Vagina (tissue), 2 donors: Measurements from ENCODE around the gene FDPS.

Experiments used
- POLR2A ChIP-seq, 2 donors: fragments of 450-650 bp; IDR thresholded peaks; one replicate each; pipeline ENCODE4 v1.6.1; 2017; ENCODE audit warnings: antibody characterized with exemption in 2 of 2, mild to moderate bottlenecking in 2 of 2, moderate library complexity in 2 of 2
- POLR2AphosphoS5 ChIP-seq, 2 donors: sonication (generic); formaldehyde crosslinking; IDR thresholded peaks; one replicate each; pipeline ENCODE4 v1.9.0; 2017; ENCODE audit warnings: antibody characterized with exemption in 2 of 2, mild to moderate bottlenecking in 2 of 2, low read depth in 1 of 2; ENCODE audit not compliant: insufficient read depth in 1 of 2
- TF ChIP-seq, protein P1 (sequence below), 3 experiments: fragments of 450-650 bp in 2 of 3; fragments of 200-600 bp in 1 of 3; sonication (generic) in 1 of 3; IDR thresholded peaks; one replicate each; pipeline ENCODE4 v1.5.1; 2017 to 2019; ENCODE audit warnings: antibody characterized with exemption in 3 of 3, mild to moderate bottlenecking in 2 of 3, moderate library complexity in 2 of 3

- TF ChIP-seq, protein P1, sequence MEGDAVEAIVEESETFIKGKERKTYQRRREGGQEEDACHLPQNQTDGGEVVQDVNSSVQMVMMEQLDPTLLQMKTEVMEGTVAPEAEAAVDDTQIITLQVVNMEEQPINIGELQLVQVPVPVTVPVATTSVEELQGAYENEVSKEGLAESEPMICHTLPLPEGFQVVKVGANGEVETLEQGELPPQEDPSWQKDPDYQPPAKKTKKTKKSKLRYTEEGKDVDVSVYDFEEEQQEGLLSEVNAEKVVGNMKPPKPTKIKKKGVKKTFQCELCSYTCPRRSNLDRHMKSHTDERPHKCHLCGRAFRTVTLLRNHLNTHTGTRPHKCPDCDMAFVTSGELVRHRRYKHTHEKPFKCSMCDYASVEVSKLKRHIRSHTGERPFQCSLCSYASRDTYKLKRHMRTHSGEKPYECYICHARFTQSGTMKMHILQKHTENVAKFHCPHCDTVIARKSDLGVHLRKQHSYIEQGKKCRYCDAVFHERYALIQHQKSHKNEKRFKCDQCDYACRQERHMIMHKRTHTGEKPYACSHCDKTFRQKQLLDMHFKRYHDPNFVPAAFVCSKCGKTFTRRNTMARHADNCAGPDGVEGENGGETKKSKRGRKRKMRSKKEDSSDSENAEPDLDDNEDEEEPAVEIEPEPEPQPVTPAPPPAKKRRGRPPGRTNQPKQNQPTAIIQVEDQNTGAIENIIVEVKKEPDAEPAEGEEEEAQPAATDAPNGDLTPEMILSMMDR (IDR thresholded peaks at IDR 0.05), result no peak
- TF ChIP-seq POLR2A (IDR thresholded peaks at IDR 0.05) (no peak), POLR2AphosphoS5 (IDR thresholded peaks at IDR 0.05; ENCODE audit: insufficient read depth in 1 of 2, low read depth in 1 of 2) (no peak)
These were observed 30.9 kb downstream of the FDPS start for GRCh38 chr1:155339515-155340097.
